BE2C (cell line): Measurements from ENCODE around the gene MSH2.
"Not testable (repeated sequence)": the region's sequence is repeated elsewhere in the genome, so short reads cannot be mapped to it uniquely, and the experiment has no call there.

Experiments used
- DNase-seq: peaks from one replicate; pipeline ENCODE4 v3.0.0-alpha.2; 2020
- H3K27me3 ChIP-seq: fragments of 250-450 bp; sonication (Bioruptor Pico); 2 replicates; pipeline ENCODE4 v1.5.1; 2020; ENCODE audit warnings: mild to moderate bottlenecking
- H3K36me3 ChIP-seq: fragments of 250-450 bp; sonication (Bioruptor Pico); 2 replicates; pipeline ENCODE4 v1.5.1; 2020; ENCODE audit warnings: mild to moderate bottlenecking
- H3K4me1 ChIP-seq: fragments of 250-450 bp; sonication (Bioruptor Pico); 2 replicates; pipeline ENCODE4 v1.5.1; 2020
- H3K4me3 ChIP-seq: 2 replicates; pipeline ENCODE4 v1.5.1; 2011; ENCODE audit warnings: low read depth, low read length
- H3K9me3 ChIP-seq: fragments of 250-450 bp; sonication (Bioruptor Pico); 2 replicates; pipeline ENCODE4 v1.5.1; 2020
- TF ChIP-seq, protein P1 (sequence below): IDR thresholded peaks from 2 replicates; pipeline ENCODE4 v1.5.1; 2012; ENCODE audit warnings: mild to moderate bottlenecking, low read depth, low read length

The MSH2 gene

DNA sequence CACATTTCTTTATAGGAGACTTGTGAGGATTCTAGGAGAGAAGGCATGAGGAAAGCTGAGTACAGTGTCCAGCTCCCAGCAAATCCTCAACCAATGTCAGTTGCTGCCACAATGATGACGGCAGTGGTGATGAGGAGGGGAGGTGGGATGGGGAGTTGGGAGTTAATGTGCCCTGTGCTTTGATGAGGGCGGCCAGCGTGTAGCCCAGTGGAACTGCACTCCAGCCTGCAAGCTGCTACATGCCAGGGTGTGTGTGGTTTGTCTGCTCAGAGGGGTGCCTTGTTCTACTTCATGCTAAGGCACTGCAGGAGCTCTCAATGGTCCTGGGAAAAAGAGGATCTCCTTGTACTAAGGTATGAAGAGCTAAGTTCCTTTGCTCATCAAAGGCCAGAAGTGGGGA is 96.1 kb downstream of the MSH2 start:
- H3K27me3 ChIP-seq, result no peaks in the 10 kb centered on the region
- no peak for DNase-seq
- H3K4me1 ChIP-seq, result no peaks in the 10 kb centered on the region
- no peaks in the 10 kb centered on the region for H3K9me3 ChIP-seq
- H3K4me3 ChIP-seq, result no peak overlapping the region
- H3K36me3 ChIP-seq, result no peaks in the 10 kb centered on the region
- TF ChIP-seq, protein P1, sequence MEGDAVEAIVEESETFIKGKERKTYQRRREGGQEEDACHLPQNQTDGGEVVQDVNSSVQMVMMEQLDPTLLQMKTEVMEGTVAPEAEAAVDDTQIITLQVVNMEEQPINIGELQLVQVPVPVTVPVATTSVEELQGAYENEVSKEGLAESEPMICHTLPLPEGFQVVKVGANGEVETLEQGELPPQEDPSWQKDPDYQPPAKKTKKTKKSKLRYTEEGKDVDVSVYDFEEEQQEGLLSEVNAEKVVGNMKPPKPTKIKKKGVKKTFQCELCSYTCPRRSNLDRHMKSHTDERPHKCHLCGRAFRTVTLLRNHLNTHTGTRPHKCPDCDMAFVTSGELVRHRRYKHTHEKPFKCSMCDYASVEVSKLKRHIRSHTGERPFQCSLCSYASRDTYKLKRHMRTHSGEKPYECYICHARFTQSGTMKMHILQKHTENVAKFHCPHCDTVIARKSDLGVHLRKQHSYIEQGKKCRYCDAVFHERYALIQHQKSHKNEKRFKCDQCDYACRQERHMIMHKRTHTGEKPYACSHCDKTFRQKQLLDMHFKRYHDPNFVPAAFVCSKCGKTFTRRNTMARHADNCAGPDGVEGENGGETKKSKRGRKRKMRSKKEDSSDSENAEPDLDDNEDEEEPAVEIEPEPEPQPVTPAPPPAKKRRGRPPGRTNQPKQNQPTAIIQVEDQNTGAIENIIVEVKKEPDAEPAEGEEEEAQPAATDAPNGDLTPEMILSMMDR, result no peak

DNA sequence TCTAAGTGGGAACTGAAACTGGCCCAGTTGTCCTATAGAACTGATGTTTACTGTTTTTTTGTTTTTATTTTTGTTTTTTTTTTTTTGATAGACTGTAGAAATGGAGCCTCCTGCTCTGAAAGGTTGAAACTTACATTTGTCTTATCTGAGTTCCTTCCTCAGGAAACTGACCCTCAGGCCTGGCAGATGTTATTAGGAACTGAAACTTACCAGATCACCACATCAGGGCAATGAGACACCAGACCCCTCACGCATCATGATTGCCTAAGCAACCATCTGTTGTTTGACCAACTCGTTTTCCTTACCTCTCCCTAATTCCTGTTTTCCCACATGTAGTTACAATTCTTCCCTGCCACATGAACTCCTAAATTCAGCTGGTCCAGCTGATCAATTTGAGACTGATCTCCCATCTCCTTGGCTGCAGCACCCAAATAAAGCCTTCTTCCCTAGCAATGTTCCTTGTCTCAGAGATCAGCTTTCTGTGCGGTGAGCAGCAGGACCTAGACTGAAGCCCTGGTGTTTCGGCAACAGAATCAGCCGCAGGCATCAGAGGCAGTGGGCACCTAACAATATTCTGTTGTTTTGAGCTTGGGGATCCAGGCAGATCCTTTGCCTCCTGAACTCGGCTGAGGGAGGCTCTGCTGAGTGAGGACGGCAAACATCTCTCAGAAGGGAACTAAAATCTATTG is 96.8 kb downstream of the MSH2 start:
- H3K36me3 ChIP-seq, result no peaks in the 10 kb centered on the region
- TF ChIP-seq, protein P1, result no peak
- DNase-seq, result no peak
- H3K27me3 ChIP-seq, result no peaks in the 10 kb centered on the region
- H3K9me3 ChIP-seq, result no peaks in the 10 kb centered on the region
- H3K4me1 ChIP-seq, result no peaks in the 10 kb centered on the region
- no peak overlapping the region for H3K4me3 ChIP-seq

DNA sequence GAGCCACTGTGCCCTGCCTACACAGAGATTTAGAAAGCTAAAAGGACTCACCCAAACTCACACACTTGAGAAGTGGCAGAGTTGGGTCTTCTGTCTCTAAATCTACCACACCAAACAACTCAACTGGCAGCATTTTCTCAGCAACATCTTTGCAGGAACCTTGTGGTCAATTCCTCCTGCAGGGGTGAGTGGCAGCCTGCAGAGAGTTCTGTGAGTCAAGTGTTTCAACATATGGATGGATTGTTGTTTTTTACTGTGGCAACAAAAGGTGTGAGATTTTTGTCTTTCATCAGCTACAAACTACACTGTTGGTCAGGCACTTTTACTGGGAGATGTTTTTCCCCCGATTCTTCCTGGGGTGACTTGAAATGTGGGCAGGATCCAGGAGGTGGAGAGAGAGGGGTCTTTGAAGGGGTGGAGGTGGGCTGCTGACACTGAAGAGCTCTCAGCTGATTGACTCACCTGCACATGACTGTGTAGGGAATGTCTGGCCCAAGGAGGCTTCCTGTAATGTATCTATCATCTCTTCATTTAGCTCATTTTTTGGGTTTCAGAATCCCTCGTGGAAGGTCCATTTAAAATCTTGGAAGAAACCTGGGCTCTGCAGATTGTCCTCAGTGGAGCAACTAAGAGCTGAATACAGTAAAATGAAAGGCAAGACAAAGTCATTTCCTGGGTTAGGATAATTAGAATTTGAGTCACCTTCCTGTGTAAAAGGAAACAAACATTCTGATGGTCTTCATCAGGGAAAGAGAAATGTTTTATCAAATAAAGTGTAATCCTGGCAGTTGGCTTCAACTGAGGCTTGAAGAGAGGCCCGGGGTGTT is 98.6 kb downstream of the MSH2 start:
- no peaks in the 10 kb centered on the region for H3K36me3 ChIP-seq
- no peaks in the 10 kb centered on the region for H3K4me1 ChIP-seq
- no peaks in the 10 kb centered on the region; the same call in 1 of the 2 replicates for H3K9me3 ChIP-seq
- no peaks in the 10 kb centered on the region for H3K27me3 ChIP-seq
- DNase-seq, result no peak
- TF ChIP-seq, protein P1, result no peak
- H3K4me3 ChIP-seq, result no peak overlapping the region

- H3K36me3 ChIP-seq, H3K4me1 ChIP-seq, H3K9me3 ChIP-seq: not testable (repeated sequence)
These were observed 99.5 kb downstream of the MSH2 start for GRCh38 chr2:47502498-47502897.

DNA sequence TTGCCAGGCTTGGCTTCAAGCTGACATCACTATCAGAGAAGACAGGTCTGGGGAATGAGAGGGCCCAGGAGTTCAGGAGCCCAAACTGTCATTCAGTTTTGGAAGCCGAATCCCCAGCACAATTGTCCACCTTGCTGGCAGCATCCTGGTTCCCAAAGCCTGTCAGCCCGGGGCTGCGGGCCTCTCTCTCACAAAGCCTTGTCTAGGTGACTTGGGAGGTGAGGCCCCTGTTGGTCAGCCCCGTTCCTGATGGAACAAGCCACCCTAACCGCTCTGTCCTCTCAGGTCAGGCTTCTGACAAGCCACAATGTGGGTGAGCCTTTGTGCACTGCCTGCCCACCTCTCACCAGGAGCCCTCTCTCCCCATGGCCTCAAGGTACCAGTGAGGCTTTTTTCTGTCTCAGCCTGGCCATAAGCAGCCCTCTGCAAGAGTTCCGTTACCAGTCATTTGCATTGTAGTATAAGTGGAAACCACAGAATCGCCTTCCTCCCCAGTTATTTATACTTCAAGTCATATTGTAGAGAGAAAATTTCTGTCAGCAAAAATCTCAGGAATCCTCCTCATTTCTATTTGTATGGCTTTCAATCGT is 100.6 kb downstream of the MSH2 start:
- H3K9me3 ChIP-seq, result no peaks in the 10 kb centered on the region; the same call in 1 of the 2 replicates

More at GRCh38 chr2:47502498-47502897, 99.5 kb downstream of the MSH2 start:
- not testable (repeated sequence) for DNase-seq, H3K27me3 ChIP-seq, H3K4me3 ChIP-seq

DNA sequence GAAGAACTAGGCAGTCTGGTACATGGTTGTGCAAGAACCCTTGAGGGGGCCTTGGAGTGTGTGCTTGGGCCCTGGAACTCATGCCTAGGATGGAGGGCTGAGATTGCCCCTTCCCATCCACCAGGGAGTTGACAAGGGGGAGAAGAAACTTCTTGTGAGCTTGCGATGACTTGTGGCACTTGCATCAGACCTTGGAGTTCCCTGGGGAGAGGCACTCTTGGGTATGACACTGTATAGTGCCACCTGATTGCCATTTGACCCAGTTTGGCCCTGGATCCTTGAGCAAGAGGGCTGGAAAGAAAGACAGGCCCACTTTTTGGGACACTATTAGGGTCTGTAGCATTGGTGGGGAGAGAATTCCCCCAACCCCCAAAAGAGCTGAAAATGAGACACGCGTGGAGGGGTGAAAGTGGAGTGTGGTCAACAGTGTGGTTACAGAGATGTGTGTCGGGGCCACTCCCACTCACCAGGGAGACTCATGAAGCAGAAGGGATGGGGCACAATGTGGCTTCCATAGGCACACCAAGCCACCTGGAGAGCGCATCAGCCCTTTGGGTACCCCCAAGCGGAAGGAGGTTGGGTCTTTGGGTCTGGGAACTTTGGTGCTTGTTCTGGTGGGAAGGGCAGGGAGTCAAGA is 101.3 kb downstream of the MSH2 start:
- TF ChIP-seq, protein P1, result no peak
- H3K4me1 ChIP-seq, result no peaks in the 10 kb centered on the region
- no peaks in the 10 kb centered on the region for H3K27me3 ChIP-seq
- no peaks in the 10 kb centered on the region for H3K36me3 ChIP-seq
- H3K9me3 ChIP-seq, result no peaks in the 10 kb centered on the region; the same call in 1 of the 2 replicates
- no peak for DNase-seq
- no peak overlapping the region for H3K4me3 ChIP-seq

More for the DNA sequence above, 100.6 kb downstream of the MSH2 start:
- TF ChIP-seq, protein P1, result no peak
- no peak for DNase-seq
- Histone ChIP-seq H3K36me3 (no peaks in the 10 kb centered on the region), H3K27me3 (no peaks in the 10 kb centered on the region), H3K4me1 (no peaks in the 10 kb centered on the region), H3K4me3 (no peak overlapping the region)
